HG03045 (cell line): Measurements from ENCODE around the gene ATP13A2.

Experiments
- ATAC-seq: cut with Tn5 transposase; IDR thresholded peaks from one replicate; pipeline ENCODE4 v1.9.1; 2021; ENCODE audit warnings: mild to moderate bottlenecking, moderate library complexity; ENCODE audit not compliant: unreplicated experiment

The ATP13A2 gene

GRCh38 chr1:17004466-17005364 is 7.0 kb downstream of the ATP13A2 start:
- ATAC-seq = no peak

GRCh38 chr1:17002524-17002902 is 9.2 kb downstream of the ATP13A2 start:
- no peak for ATAC-seq

- ATAC-seq = no peak
These were observed 9.8 kb downstream of the ATP13A2 start for GRCh38 chr1:17001760-17002523.

- ATAC-seq = no peak
These were observed 11.9 kb downstream of the ATP13A2 start for GRCh38 chr1:16999863-17000262.

GRCh38 chr1:16998589-16998988 is 13.1 kb downstream of the ATP13A2 start:
- no peak for ATAC-seq

- ATAC-seq = no peak
These were observed 14.9 kb downstream of the ATP13A2 start for GRCh38 chr1:16996845-16997244.

- ATAC-seq = no peak
These were observed 18.1 kb downstream of the ATP13A2 start for GRCh38 chr1:16993521-16994038.

- ATAC-seq = no peak
These were observed 19.1 kb downstream of the ATP13A2 start for GRCh38 chr1:16992675-16993074.

- ATAC-seq = no peak
These were observed 19.6 kb downstream of the ATP13A2 start for GRCh38 chr1:16992102-16992501.

GRCh38 chr1:16991571-16991970 is 20.2 kb downstream of the ATP13A2 start:
- no peak for ATAC-seq

- no peak for ATAC-seq
These were observed 21.9 kb downstream of the ATP13A2 start for GRCh38 chr1:16989676-16990391.

GRCh38 chr1:16988210-16988609 is 23.5 kb downstream of the ATP13A2 start:
- ATAC-seq = no peak

GRCh38 chr1:16986962-16987361 is 24.8 kb downstream of the ATP13A2 start:
- ATAC-seq = no peak

- no peak for ATAC-seq
These were observed 25.2 kb downstream of the ATP13A2 start for GRCh38 chr1:16986560-16986959.

GRCh38 chr1:16986113-16986512 is 25.6 kb downstream of the ATP13A2 start:
- ATAC-seq = no peak

GRCh38 chr1:16984717-16985116 is 27.0 kb downstream of the ATP13A2 start:
- no peak for ATAC-seq

- ATAC-seq = no peak
These were observed 28.1 kb downstream of the ATP13A2 start for GRCh38 chr1:16983649-16984048.

- no peak for ATAC-seq
These were observed 28.8 kb downstream of the ATP13A2 start for GRCh38 chr1:16982902-16983301.

GRCh38 chr1:16981269-16981849 is 30.4 kb downstream of the ATP13A2 start:
- no peak for ATAC-seq

- ATAC-seq = no peak
These were observed 31.1 kb downstream of the ATP13A2 start, which contains the start of gene MFAP2 for GRCh38 chr1:16980473-16981268. Gene MFAP2, minus strand, starts transcription at chr1:16980620. Its CDS starts 2,347 bp downstream, at chr1:16978273.
